NCI-H526 (cell line): ENCODE data around the gene MIEF1.
"Not testable (repeated sequence)": the region's sequence is repeated elsewhere in the genome, so short reads cannot be mapped to it uniquely, and the experiment has no call there.

ENCODE experiments used
- DNase-seq, 2 experiments: peaks; one replicate each; lab custom pipeline; 2025; lab: John Stamatoyannopoulos, UW

The MIEF1 gene

GRCh38 chr22:39489094-39490068 is 12.7 kb upstream of the MIEF1 start:
- no peak for DNase-seq

DNA sequence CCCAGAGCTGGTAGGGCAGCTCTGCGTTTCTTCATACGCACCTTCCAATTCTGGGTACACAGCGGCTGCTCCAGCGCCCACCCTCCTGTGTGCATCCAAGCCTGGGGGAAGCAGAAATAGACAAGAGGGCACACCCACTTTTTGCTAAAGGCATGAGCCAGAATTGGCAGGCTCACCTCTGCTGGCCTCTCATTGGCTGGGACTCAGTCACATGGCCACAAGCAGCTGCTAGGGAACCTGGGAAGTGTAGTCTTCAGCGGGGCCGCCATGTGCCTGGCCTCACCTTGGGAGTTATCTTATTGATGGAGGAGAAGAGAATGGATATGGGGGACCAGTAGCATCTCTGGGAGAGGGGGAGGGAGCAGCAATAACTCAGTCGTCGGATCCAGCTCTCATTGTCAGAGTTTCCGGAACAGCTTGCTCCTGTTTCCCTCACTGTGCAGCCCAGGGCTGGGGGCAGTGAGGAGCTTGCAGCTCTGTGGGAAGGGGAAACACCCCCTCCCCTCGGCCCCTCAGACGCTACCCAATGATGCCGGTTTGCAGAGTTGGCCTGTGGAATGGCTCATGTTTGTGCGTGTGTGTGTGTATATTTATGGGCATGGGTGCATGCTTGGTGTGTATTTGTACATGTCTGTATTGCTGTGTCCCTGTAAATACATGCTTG is 11.8 kb upstream of the MIEF1 start:
- peak; percentile 40 to 69 for DNase-seq

DNA sequence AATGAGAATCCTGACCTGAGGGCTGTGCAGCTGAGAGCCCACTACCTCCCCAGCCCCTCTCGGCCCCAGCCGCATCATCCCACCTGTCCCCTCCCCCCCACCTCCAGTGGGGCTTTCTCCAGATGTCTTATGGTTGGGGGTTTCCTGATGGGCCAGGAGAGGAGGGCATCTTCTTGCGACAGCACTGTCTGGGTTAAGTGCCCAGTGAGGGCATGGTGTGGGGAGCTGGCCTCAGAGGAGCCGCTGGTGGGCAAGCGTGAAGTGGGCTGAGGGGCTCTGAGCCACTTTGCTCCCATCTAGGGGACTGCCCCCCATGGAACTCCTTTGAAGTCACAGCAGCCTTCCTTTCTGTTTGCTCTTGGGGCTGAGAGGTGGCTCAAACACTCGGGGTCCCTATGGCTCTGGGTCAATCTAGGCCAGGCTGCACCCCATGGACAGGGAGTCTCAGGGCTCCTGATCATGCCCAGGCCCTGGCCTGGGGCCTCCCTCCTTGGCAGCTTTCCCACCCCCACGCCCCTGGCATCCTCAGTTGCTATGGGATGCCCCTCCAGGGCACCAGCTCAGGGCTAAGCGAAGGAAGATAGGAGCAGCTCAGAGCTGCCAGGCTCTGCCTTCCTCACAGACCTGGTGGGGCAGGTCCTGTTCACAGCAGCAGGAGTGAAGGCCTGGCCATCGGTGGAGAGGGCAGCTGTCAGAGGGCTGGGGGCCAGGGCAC is 11.0 kb upstream of the MIEF1 start:
- no peak for DNase-seq

GRCh38 chr22:39491696-39492095 is 10.4 kb upstream of the MIEF1 start:
- DNase-seq = no peak

DNA sequence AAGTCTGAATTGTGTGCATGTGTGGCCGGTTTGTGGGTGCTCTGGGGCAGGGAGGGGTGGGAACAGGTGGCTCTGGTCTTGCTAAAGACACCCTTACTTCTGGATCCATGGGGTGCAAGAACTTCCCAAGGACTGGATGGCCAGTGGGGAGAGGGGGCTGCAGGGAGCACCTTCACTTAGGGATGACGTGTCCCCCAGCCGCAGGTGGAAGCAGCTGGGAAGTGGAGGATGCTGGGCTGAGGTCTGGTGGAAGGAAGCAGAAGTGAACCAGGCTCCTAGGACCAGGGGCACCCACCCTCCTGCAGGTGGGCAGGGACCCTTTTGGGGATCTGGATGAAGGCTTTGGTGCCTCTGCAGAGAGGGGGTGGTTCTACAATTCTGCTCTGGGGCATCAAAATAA is 9.9 kb upstream of the MIEF1 start:
- no peak for DNase-seq

- no peak for DNase-seq
Measured at GRCh38 chr22:39493759-39494158, 8.3 kb upstream of the MIEF1 start.

GRCh38 chr22:39494471-39495120 is 7.5 kb upstream of the MIEF1 start:
- DNase-seq = no peak

- peak; percentile 28 to 85 for DNase-seq
Measured at GRCh38 chr22:39496131-39496838, 5.8 kb upstream of the MIEF1 start.

GRCh38 chr22:39497429-39497828 is 4.7 kb upstream of the MIEF1 start:
- no peak for DNase-seq

DNA sequence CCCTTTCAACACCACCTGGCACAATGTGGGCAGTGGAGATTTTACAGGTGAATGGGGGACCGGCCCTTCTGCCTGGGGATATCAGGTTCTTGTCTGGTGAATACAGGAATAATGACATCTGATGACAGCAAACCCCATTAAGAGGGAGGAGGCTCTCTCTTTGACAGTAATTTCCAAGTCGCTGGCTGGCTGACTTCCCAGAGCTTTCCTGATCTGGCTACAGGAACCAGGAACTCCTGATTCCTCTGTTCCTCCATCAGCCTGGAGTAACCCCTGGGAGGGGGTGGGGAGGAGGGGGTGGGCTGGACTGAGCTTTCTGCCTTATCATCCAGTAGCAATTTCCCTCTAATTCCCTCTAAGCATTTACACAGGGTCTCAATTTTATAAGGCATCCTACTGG is 3.7 kb upstream of the MIEF1 start:
- DNase-seq = no peak

DNA sequence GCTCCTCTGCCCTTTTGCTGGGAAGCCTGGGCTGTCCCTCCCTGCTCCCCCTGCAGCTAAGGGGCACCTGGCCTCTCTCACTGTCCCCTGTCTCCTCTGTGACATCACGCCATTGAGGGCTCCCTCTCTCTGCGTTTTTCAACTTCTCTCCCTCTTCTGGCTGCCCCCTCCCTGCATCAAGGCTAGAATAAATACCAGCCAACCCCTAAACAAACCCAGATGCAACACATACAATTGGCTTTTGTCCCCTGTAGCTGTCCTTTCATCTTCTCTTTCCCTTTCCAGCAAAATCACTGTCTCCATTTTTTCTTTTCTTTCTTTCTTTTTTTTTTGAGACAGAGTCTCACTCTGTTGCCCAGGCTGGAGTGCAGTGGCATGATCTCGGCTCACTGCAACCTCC is 3.3 kb upstream of the MIEF1 start:
- no peak for DNase-seq

DNA sequence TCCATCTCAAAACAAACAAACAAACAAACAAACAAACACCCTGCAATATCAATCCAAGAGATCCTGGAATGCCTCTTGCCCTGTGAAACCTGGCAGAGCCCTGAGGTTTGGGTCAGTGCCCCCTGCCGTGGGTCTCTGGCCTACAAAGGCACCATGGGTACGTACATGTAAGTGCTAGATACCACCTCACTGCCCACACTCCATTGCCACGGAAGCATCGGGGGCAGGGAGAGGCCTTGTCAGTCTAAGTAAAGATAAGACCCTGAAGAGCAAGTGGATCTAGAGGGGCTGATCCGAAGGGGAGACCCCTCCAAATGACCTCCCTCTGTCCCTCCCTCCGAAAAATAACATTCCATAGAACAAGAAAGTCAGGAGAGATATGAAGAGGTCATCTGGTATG is 2.0 kb upstream of the MIEF1 start:
- no peak for DNase-seq

DNA sequence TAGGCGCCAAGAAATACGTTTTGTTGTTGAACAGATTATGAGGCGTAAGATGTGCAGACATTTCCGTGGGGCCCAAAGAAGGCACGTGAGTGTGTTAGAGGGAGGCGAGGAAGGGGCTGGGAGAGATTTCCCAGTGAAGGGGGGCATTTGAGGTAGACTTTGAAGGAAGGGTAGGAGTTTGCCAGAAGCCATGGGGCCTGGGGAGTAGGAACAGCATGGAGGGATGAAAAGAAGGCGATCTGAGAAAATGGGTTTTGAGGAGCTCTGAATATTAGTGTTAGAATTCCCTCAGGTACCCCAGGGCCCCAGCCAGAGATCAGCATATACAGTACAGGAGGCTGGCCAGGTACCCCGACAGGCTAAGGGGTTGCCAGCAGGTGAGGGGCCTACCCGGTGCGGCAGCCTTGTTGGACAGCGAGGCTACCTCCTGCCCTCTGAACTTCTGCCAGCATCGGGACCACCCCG is 414 bp upstream of the MIEF1 start:
- no peak for DNase-seq

GRCh38 chr22:39502789-39503409 is 809 bp downstream of the MIEF1 start:
- DNase-seq = no peak

GRCh38 chr22:39503630-39504029 is 1.5 kb downstream of the MIEF1 start:
- DNase-seq = no peak

- DNase-seq = no peak
Measured at GRCh38 chr22:39504071-39504470, 2.0 kb downstream of the MIEF1 start.

GRCh38 chr22:39507021-39507420 is 4.9 kb downstream of the MIEF1 start:
- not testable (repeated sequence) for DNase-seq

DNA sequence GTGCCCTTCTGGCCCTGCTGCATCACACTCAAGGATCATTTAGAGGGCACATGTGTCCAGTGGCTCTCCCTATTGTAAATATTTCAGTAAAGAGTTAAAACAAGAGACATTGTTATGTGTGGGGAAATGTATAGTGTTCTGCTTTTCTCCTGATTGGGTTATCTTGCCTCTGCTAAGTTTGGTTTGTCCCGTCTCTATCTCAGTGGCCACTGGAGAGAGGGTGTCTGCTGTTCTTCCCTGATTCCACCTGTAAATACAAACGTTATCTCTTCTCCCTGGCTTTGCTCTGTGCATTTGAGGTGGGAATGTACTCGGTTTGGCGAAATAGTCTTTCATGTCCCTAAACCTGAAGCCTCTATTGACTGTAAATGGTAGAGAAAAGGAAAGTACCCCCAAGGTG is 6.3 kb downstream of the MIEF1 start:
- no peak for DNase-seq

- DNase-seq = no peak
Measured at GRCh38 chr22:39510529-39511149, 8.5 kb downstream of the MIEF1 start.

GRCh38 chr22:39511226-39511625 is 9.1 kb downstream of the MIEF1 start:
- DNase-seq = no peak
